IgD-negative memory B cell (primary cell): ENCODE data around the gene WEE1. TPM values are rescaled to one million over a fixed set of nuclear protein-coding genes. Genes with fewer than 3 reads are reported as not detected.

Source experiments
- polyA plus RNA-seq: library from polyadenylated mRNA; unstranded; fragments of 300-500 nt; fragmentation: Illumina TruSeq; gene quantifications from one replicate; pipeline ENCODE4 v1.2.3, GENCODE V29; 2021

The WEE1 gene
- polyA plus RNA-seq, 1 donor from 2014 or later: 47.8 TPM

Other genes with a start within 250 kb of the WEE1 start
- 3.0 TPM for gene IPO7, start 189.0 kb upstream of the WEE1 start, polyA plus RNA-seq
- gene ZNF143, start 112.7 kb upstream of the WEE1 start, polyA plus RNA-seq: 28.9 TPM
- 298 TPM for gene SWAP70, start 90.4 kb downstream of the WEE1 start, polyA plus RNA-seq